GF-D8 (cell line): ENCODE results near the gene RAB3IL1.
A peak's percentile ranks its signal among the peaks of the same experiment; 100 is the strongest.

Source experiments
- DNase-seq: peaks from one replicate; lab custom pipeline; 2025; lab: John Stamatoyannopoulos, UW

Gene RAB3IL1

GRCh38 chr11:61904539-61905048 lies 12.8 kb downstream of the RAB3IL1 start:
- DNase-seq: no peak

- DNase-seq: no peak
These were observed 13.5 kb downstream of the RAB3IL1 start for GRCh38 chr11:61903845-61904244.

- no peak for DNase-seq
These were observed 15.1 kb downstream of the RAB3IL1 start for GRCh38 chr11:61902313-61902712.

- no peak for DNase-seq
These were observed 16.0 kb downstream of the RAB3IL1 start for GRCh38 chr11:61901397-61901796.

- DNase-seq: no peak
These were observed 17.1 kb downstream of the RAB3IL1 start for GRCh38 chr11:61900251-61900650.

- DNase-seq: peak; percentile 38
These were observed 18.1 kb downstream of the RAB3IL1 start for GRCh38 chr11:61899146-61899841.

GRCh38 chr11:61898247-61898582 lies 19.2 kb downstream of the RAB3IL1 start:
- DNase-seq: no peak

GRCh38 chr11:61897387-61898246 lies 19.7 kb downstream of the RAB3IL1 start:
- DNase-seq: no peak

- DNase-seq: no peak
These were observed 20.5 kb downstream of the RAB3IL1 start for GRCh38 chr11:61896665-61897386.

- DNase-seq: no peak
These were observed 21.7 kb downstream of the RAB3IL1 start for GRCh38 chr11:61895718-61896059.

- no peak for DNase-seq
These were observed 22.2 kb downstream of the RAB3IL1 start for GRCh38 chr11:61895046-61895717.

- no peak for DNase-seq
These were observed 23.4 kb downstream of the RAB3IL1 start for GRCh38 chr11:61893981-61894380.

- DNase-seq: no peak
These were observed 25.3 kb downstream of the RAB3IL1 start for GRCh38 chr11:61892085-61892370.

- no peak for DNase-seq
These were observed 25.9 kb downstream of the RAB3IL1 start, which contains the start of gene FADS3 for GRCh38 chr11:61891331-61892084. FADS3 (minus strand) TSS chr11:61891545; CDS start chr11:61891381, 164 bp downstream.

- no peak for DNase-seq
These were observed 26.6 kb downstream of the RAB3IL1 start for GRCh38 chr11:61890529-61891330.

GRCh38 chr11:61889831-61890230 lies 27.5 kb downstream of the RAB3IL1 start:
- DNase-seq: no peak

- no peak for DNase-seq
These were observed 28.8 kb downstream of the RAB3IL1 start for GRCh38 chr11:61888590-61888989.

- no peak for DNase-seq
These were observed 29.4 kb downstream of the RAB3IL1 start for GRCh38 chr11:61887839-61888494.

GRCh38 chr11:61886643-61887042 lies 30.7 kb downstream of the RAB3IL1 start:
- no peak for DNase-seq
